ENCODE results near the gene BPHL.

GRCh38 chr6:3108746-3109414 is 9.6 kb upstream of the BPHL start:
- TF ChIP-seq SUZ12 (IDR thresholded peaks at IDR 0.05; ENCODE audit: extremely low read depth, insufficient read depth, insufficient read length), result no peak
- no peak for TF ChIP-seq ZNF274 (IDR thresholded peaks at IDR 0.05; ENCODE audit: low read depth, low read length)
